Nephron progenitor cell (in vitro differentiated cells): ENCODE data around the gene MAST2.
"Not testable (repeated sequence)": the region's sequence is repeated elsewhere in the genome, so short reads cannot be mapped to it uniquely, and the experiment has no call there.

Source experiments
- DNase-seq: peaks from one replicate; pipeline ENCODE4 v3.0.0; 2021
- H3K27ac Mint-ChIP-seq: 2 replicates; pipeline ENCODE4 v1.8.0; 2021; ENCODE audit warnings: mild to moderate bottlenecking, moderate library complexity, mixed read lengths
- H3K27me3 Mint-ChIP-seq: 2 replicates; pipeline ENCODE4 v1.8.0; 2021; ENCODE audit warnings: mild to moderate bottlenecking, low read depth, mixed read lengths; ENCODE audit not compliant: poor library complexity
- H3K36me3 Mint-ChIP-seq: 2 replicates; pipeline ENCODE4 v1.8.0; 2021; ENCODE audit warnings: low read depth, mixed read lengths
- H3K4me1 Mint-ChIP-seq: 2 replicates; pipeline ENCODE4 v1.8.0; 2021; ENCODE audit warnings: mixed read lengths
- H3K4me3 Mint-ChIP-seq: 2 replicates; pipeline ENCODE4 v1.8.0; 2021; ENCODE audit warnings: mild to moderate bottlenecking, moderate library complexity, mixed read lengths
- H3K9me3 Mint-ChIP-seq: 2 replicates; pipeline ENCODE4 v1.8.0; 2021; ENCODE audit warnings: mild to moderate bottlenecking, moderate library complexity, mixed read lengths
- TF ChIP-seq, protein P1 (sequence below): fragments of 200-600 bp; sonication (generic); IDR thresholded peaks from 2 replicates; pipeline ENCODE4 v1.5.0; 2021; ENCODE audit warnings: antibody characterized with exemption

MAST2 gene

DNA sequence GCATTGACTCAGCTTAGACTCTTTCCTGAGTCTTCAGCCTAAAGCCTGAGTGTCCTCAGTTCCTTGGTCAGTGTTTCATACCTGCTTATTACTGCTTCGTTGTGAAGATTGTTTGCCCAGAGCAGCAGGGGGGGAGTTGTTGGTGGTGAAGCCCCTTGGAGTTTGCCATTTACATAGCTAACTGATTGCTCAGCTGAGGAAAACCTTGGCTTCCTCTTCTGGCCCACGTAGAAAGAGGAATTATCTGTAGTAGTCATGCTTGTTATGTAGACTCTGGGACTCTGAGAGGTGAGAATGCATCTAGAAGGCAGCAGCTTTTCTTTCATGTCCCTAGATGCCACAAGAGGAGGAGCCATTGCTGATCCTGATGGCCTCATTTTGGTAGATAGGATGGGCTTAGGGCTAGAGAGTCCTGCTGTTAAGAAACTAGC, 125.9 kb downstream of the MAST2 start:
- DNase-seq: no peak
- peaks cover 5% of the 10 kb centered on the region for H3K36me3 Mint-ChIP-seq
- TF ChIP-seq, protein P1, sequence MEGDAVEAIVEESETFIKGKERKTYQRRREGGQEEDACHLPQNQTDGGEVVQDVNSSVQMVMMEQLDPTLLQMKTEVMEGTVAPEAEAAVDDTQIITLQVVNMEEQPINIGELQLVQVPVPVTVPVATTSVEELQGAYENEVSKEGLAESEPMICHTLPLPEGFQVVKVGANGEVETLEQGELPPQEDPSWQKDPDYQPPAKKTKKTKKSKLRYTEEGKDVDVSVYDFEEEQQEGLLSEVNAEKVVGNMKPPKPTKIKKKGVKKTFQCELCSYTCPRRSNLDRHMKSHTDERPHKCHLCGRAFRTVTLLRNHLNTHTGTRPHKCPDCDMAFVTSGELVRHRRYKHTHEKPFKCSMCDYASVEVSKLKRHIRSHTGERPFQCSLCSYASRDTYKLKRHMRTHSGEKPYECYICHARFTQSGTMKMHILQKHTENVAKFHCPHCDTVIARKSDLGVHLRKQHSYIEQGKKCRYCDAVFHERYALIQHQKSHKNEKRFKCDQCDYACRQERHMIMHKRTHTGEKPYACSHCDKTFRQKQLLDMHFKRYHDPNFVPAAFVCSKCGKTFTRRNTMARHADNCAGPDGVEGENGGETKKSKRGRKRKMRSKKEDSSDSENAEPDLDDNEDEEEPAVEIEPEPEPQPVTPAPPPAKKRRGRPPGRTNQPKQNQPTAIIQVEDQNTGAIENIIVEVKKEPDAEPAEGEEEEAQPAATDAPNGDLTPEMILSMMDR: no peak
- H3K4me3 Mint-ChIP-seq: no peak overlapping the region
- H3K9me3 Mint-ChIP-seq: no peaks in the 10 kb centered on the region
- peaks cover 36% of the 10 kb centered on the region for H3K4me1 Mint-ChIP-seq
- H3K27ac Mint-ChIP-seq: peak overlapping the region; percentile 47
- peaks cover 8% of the 10 kb centered on the region for H3K27me3 Mint-ChIP-seq

DNA sequence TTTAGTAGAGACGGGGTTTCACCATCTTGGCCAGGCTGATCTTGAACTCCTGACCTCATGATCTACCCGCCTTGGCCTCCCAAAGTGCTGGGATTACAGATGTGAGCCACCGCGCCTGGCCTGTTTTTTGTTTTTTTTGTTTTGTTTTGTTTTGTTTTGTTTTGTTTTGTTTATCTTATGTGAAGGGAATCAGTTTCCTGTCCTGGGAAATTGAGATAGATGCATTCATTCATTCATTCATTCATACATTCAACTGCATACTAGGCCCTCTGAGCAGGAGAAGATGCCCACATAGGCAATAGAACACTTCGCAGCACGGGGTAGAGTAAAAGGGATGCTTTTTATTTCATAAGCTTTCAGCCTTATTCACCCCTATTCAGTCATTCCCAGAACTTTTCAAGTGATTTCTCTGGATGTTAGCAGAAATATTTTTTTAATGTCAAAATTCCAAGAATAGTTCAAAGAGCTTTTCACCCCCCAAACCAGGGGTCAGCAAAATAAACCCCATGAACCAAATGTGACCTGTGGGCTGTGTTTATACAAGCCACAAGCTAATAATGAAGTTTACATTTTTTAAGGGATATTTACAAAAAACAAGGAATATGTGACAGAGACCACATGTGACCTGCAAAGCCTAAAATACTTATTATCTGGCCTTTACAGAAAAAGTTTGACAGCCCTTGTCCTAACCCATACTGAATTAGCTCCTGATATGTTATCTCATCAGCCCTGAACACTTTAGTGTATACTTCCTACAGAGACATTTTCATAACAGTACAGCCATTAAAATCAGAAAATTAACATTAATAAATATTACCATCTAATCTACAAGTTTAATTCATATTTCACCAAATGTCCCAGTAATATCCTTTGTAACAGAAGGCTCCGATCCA, 127.1 kb downstream of the MAST2 start:
- Mint-ChIP-seq H3K27ac (no peak overlapping the region), H3K9me3 (no peaks in the 10 kb centered on the region), H3K27me3 (peaks cover 8% of the 10 kb centered on the region), H3K4me3 (no peak overlapping the region), H3K4me1 (peaks cover 36% of the 10 kb centered on the region), H3K36me3 (peaks cover 15% of the 10 kb centered on the region)
- TF ChIP-seq, protein P1: no peak
- DNase-seq: no peak

DNA sequence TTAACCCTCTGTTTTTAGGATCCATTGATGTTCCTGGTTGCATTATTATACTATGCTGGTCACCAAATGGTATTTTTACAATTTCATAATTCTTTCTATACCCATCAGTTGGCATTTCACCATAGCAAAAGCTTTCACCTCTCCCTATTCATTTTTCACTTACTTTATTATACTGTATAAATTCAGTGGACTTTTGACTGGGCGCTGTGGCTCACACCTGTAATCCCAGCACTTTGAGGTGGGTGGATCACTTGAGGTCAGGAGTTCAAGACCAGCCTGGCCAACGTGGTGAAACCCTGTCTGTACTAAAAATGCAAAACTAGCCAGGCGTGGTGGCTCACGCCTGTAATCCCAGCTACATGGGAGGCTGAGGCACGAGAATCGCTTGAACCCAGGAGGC, 128.8 kb downstream of the MAST2 start:
- DNase-seq, H3K9me3 Mint-ChIP-seq, H3K4me3 Mint-ChIP-seq, H3K27ac Mint-ChIP-seq, H3K27me3 Mint-ChIP-seq: not testable (repeated sequence)
- Mint-ChIP-seq H3K36me3 (peaks cover 21% of the 10 kb centered on the region), H3K4me1 (peaks cover 24% of the 10 kb centered on the region)

DNA sequence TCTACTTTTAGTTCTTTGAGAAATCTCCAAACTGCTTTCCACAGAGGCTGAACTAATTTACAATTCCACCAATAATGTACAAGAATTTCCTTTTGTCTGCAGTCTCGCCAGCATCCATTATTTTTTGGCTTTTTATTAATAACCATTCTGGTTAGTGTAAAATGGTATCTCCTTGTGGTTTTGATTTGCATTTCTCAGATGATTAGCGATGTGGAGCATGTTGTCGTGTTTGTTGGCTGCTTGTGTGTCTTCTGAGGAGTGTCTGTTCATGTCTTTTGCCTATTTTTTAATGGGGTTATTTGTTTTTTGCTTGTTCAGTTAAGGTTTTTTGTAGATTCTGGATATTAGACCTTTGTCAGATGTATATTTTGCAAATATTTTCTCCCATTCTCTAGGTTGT, 131.5 kb downstream of the MAST2 start:
- Mint-ChIP-seq H3K4me3 (no peak overlapping the region), H3K4me1 (peaks cover 3% of the 10 kb centered on the region), H3K27ac (no peak overlapping the region), H3K36me3 (peaks cover 36% of the 10 kb centered on the region), H3K9me3 (peaks cover 10% of the 10 kb centered on the region), H3K27me3 (no peaks in the 10 kb centered on the region)
- no peak for DNase-seq
- TF ChIP-seq, protein P1: no peak

DNA sequence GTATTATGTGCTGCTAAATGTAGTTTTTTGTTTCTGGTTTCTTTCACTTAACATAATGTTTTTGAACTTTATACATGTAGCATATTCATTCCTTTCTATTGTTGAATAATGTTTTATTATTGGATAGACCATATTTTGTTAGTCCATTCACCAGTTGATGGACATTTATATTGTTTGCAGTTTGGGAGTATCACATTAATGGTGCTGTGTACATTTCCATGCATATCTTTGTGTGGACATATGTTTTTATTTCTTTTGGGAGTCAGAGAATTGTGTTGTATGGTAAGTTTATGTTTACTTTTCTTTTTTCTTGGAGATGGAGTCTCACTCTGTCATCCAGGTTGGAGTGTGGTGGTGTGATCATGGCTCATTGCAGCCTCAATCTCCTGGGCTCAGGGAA, 134.6 kb downstream of the MAST2 start:
- TF ChIP-seq, protein P1: no peak
- Mint-ChIP-seq H3K27me3 (peaks cover 3% of the 10 kb centered on the region), H3K27ac (no peak overlapping the region), H3K4me3 (no peak overlapping the region), H3K4me1 (no peaks in the 10 kb centered on the region), H3K9me3 (peaks cover 21% of the 10 kb centered on the region), H3K36me3 (peaks cover 43% of the 10 kb centered on the region)
- no peak for DNase-seq

DNA sequence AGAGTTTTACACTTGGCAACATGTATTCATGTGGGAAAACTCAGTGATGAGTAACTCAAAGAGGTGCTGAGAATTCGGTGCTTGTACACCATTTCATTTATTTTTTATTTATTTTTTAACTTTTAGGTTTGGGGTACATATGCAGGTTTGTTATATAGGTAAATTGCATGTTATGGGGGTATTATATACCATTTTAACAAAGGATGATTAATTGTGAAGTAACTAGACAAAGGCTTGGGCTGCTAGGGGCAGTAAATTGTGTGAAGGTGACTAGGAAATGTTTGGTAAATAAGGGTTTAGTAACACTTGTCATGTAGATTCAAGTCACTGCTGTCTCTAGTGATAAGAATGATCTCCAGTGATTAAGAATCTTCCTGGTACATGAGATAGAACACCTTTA, 139.0 kb downstream of the MAST2 start:
- TF ChIP-seq, protein P1: no peak
- Mint-ChIP-seq H3K9me3 (peaks cover 27% of the 10 kb centered on the region), H3K4me1 (no peaks in the 10 kb centered on the region), H3K27ac (no peak overlapping the region), H3K4me3 (no peak overlapping the region), H3K27me3 (peaks cover 4% of the 10 kb centered on the region), H3K36me3 (peaks cover 29% of the 10 kb centered on the region)
- no peak for DNase-seq
